Left lobe of liver (tissue), 2 donors: ENCODE results near the gene MRPL30. TPM values are rescaled to one million over a fixed set of nuclear protein-coding genes. Genes with fewer than 3 reads are reported as not detected.
A peak's percentile ranks its signal among the peaks of the same experiment; 100 is the strongest.
"Not testable (repeated sequence)": the region's sequence is repeated elsewhere in the genome, so short reads cannot be mapped to it uniquely, and the experiment has no call there.

Source experiments
- ATAC-seq: fragments of 200-7000 bp; cut with Tn5 transposase; one replicate; pipeline ENCODE4 v1.9.1; 2020; ENCODE audit warnings: mild to moderate bottlenecking, moderate library complexity
- DNase-seq: peaks from one replicate; pipeline ENCODE4 v3.0.0-alpha.2; 2020; ENCODE audit warnings: low spot score
- total RNA-seq: library from RNA; stranded (reverse); gene quantifications from one replicate; pipeline ENCODE4 v1.2.1, GENCODE V29; 2021
- donor health status: DM: no; HTN: no; CAD: no; lungs with moderate emphysema.
- donor health status: DM: no; HTN: yes; CAD: no.

Gene MRPL30
- 12.7 TPM for total RNA-seq

DNA sequence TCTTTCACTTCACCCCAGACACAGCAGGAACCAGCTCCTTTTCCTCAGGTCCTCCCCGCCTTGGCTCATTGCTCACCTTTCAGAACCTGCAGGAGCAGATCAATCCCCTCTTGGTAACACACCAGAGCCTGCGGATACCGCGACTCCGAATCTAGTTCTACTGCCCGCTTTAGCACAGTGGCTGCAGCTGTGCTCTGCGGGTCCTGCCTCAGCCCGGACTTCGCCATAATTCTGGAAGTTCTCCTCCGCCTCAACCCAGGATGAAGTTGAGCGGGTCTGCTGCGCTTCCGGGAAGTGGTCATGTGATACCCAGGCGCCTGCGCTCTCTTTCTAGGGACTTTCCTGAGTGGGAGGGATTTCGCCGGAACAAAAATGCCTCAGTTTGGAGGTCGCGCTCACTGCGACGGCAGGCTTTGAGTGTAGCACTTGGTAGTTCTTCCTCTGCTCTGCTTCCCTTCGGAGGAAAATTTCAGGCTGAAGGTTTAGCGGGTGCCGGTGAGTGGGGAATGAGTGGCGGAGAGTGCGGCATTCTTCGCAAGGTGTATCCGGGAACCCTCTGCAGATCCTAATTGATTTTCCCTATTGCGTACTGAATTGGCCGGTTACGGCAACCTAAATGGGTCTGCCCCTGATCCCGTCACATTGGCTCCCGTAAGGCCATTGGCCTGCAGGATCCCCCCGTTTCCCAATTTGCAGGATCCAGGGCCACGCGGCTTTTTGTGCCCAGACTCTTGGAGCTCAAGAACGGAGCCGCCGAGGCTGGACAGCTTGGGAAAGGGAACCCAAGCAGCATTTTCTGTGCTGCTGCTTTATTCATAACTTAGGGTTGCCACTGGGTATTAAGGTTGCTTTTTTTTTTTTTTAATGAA, at the start of gene MRPL30, which contains the start of gene MITD1:
TSS of gene MRPL30 (plus strand) at position 430 of the 869 bp plus-strand sequence. CDS start 5,020 bp downstream, outside the sequence.
TSS of gene MITD1 (minus strand) at position 304 of the 869 bp plus-strand sequence. CDS start at position 227, 77 bp downstream.
- DNase-seq (peak; percentile 95), ATAC-seq (peak; percentile 96)

DNA sequence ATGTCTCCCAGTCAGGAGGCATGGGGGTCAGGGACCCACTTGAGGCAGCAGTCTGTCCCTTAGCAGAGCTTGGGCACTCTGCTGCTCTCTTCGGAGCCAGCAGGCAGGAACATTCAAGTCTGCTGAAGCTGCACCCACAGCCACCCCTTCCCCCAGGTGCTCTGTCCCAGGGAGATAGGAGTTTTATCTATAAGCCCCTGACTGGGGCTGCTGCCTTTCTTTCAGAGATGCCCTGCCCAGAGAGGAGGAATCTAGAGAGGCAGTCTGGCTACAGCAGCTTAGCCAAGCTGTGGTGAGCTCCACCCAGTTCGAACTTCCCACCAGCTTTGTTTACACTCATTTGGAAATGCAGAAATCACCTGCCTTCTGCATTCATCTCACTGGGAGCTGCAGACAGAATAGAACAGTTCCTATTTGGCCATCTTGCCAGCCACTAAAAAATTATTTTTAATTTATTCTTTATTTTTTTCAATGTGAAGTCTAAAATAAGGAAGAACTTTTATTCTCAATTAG, 45.9 kb upstream of the MRPL30 start:
- DNase-seq, ATAC-seq: not testable (repeated sequence)

DNA sequence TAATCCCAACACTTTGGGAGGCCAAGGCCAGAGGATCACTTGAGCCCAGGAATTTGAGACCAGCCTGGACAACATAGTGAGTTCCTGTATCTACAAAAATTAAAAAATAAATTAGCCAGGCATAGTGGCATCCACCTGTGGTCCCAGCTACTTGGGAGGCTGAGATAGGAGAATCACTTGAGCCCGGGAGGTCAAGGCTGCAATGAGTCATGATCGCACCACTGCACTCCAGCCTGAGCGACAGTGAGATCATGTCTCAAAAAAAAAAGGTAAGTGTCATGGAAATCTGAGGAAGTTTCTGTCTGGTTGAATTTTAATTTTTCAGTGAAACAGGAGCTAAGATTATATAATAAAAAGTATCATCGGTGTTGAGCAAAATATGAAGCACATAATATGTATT, 42.0 kb upstream of the MRPL30 start:
- ATAC-seq: no peak
- DNase-seq: no peak

DNA sequence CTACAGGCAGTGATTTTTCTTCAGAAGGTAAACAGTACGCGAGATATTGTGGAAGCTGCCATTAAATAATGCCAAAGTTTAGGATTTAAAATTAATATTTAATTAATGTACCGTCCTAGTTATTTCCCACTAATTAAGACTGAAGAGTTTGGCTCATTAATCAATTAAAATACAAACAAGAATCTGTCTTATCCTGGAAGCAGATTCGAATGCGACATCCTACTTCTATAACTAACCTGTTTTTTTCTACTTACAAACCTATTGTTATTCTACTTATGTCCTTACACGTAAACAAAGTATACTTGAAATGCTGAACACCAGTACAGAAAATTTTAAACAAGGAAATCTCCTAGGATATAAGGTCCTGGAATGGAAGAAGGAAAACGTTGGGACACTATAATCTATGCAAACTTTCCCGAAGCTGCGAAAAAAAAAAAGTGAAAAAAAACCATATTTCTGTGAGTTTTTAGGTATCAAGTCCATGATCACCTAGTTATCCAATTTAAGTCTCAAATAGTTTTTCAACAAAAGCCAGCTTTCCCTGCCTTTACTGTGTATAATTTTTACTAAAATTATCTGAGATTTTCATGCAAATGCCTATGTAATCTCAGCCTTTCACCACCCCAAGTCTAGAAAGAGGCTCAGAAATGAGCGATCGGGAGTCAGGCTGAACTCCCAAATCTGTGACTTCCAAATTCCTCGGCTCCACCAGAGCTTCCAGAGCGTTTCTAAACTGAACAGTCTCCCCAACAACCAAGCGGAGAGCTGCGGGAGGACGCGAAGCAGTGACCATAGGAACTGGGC, 40.7 kb upstream of the MRPL30 start:
- no peak for DNase-seq
- ATAC-seq: no peak

DNA sequence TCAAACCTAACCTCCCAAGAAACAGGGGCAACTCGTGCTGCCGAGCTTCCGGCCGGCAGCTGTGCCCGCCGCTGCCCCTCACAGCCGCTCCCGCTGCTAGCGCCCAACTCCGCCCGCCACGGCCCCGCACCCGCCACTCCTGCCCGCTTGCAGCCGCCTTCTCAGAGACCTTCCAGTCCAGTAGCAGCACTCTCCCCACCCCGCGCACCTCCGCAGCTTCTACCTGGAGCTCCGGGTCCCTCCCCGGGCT, 40.2 kb upstream of the MRPL30 start:
- peak; percentile 55 for ATAC-seq
- no peak for DNase-seq

DNA sequence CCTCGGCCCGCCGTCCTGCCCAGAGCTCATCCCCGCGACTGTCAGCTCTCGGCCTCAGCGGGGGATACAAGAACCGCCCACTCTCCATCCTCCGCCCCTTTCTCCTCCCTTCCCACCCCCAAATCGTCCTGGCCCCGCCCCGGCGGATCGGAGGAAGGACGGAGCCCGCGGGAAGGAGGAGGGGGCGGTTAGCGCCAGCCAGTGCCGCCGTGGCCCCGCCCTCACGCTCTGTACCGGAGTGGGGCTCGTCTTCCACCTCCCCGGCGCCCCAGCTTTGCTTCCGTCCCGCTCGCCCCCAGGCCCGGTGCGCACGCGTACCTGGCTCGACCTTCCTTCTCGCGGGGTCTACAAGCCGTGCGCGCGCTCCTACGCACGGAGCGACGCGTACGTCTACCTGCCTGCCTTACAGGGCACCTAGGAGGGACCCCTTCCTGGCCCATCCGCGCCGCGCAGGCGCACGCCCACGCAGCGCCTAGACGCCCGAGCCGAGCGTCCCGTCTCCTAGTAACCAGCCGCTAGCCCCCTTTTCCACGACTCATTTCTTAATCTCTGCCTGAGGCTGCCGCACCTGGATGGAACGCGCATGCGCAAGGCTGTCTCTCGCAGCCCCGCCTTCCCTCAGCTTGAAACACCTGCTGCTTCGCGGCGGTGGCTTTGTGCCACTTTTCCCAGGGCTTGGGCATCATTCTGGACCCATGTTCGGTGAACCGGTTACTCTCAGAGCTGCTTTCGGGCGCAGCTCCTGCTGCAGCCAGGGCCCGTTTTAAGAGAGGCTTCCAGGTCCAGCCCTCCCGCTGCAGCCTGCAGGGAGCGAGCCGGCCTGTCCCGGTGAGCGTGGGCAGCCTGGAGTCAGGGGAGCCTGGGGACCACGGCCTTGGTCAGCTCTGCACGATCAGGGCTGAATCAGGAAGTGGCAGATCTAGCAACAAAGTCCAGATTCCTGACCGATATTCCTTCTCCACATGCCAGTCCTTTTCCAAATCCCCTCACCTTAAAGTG, 39.6 kb upstream of the MRPL30 start, which contains the start of gene C2orf15:
TSS of gene C2orf15 (plus strand) at position 598 of the 999 bp plus-strand sequence. CDS start 8,852 bp downstream, outside the sequence.
- ATAC-seq: peak; percentile 95

DNA sequence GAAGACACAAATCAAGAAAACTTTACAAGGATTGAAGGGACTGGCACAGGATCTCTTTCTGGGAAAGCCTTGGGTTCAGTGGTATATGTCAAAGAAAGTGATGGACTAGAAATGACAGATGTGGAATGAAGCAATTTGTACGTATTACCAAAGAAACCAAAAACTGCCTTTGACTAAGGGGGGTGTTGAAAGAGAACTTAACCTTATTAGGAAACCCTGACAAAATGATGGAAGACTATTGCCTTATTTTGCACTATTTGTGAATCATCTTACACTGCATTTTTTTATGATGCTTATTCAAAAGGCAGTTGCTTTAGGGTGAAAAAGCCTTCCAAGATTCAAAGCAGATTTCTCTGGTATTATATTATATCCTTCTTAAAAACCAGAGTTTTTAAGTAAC, 30.3 kb upstream of the MRPL30 start:
- no peak for ATAC-seq

More for the DNA sequence above, 39.6 kb upstream of the MRPL30 start, which contains the start of gene C2orf15:
- DNase-seq: peak; percentile 98

DNA sequence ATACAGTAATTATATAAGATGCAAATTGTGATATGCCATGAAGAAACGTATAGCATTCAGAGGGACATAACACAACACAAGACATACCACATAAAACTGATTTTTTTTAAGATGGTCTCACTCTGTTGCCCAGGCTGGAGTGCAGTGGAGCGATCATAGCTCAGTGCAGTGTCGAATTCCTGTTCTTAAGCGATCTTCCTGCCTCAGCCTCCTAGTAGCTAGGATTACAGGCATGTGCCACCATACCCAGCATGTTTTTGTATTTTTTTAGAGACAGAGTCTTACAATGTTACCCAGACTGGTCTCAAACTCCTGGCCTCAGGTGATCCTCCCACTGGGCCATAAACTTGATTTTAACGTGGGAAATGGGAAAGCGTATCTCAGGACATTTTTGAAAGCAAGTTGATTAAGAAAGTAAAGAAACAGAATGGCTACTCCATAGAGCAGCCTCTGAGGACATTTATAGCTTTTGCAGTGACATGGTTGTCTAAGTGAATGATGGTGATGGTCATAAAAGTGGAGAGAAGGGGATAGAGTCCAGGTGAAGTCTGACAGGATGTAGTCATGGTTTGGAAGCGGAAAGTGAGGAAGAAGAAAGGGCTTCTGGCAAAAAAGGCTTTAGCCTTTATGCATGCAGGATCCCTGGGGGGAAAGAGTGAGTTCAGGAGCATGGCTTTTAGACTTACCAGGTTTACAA, 28.6 kb upstream of the MRPL30 start:
- no peak for ATAC-seq

More for the DNA sequence above, 30.3 kb upstream of the MRPL30 start:
- no peak for DNase-seq

DNA sequence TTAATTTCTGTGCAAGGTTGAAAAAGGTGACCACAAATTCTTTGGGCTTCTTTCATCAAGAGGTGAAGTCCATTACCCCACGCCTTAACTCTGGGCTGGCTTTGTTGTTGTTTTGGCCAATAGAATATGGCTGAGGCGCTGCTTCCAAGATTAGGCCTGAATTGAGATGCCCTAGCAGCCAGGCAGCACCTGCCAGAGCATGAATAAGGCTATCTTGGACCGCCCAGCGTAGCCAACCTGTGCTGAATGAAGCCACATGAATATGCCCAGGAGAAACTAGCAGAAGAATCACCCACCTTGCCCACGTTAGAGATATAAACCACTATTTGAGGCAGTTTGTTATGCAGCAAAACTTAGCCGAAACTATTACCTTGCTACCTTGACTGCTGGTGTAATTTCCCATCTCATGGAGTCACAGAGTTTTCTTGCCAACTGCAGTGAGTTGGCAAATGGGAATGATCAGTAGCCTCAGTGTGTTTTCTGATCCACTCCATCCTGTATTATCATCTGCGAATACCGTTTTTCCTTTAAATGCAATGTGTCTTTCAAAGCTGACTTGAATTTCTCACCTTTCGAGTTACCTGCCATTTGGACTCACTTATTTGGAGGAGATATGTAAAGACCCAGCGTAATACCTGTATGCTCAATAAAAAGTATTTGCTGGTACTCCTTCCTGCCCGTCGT, 26.9 kb upstream of the MRPL30 start:
- peak; percentile 15 for ATAC-seq
- no peak for DNase-seq

More for the DNA sequence above, 28.6 kb upstream of the MRPL30 start:
- no peak for DNase-seq

DNA sequence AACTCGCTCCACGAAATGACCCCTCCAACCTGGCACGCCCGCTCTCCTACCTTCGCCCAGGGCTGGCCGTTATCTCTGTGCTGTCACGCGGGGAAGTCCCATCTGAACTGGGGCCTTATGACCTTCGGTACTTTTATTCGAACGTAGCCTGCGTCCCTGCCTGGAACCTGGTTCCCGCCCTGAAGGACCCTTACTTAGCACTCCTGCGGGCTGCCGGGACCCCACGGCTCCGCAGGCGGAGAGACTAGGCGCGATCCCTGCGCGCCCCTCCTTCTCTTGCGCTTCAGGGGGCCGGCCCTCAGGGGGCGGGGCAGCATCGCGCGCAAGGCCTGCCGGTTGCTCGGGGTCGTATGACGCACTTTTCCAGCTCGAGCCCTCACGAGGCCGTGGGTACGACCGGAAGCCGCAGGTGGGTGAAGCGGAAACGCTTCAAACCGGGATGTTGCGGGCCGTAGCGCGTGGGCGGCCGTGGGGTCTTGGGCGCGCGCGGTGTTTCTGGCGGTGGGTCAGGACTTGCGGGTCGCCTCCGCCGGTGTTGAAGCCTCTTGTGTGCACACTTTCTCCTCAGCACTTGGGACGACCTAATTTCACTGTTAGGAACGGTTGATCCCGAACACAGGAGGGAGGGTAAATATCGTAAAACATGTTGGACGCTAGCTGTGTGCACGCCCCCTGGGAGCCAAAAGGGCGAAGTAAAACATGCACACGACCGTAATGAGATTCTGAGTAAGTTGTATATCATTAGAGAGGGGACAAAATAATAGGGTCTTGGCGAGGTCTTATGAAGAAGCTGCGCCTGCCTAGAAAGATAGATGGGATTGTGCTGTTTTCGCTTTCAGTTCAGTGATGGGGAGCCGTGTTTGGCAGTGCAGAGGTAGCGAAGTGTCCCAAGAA, 26.1 kb upstream of the MRPL30 start, which contains the start of the genes LIPT1 and TSGA10:
TSS of gene LIPT1 (plus strand) at position 325 of the 894 bp plus-strand sequence. CDS start 6,991 bp downstream, outside the sequence.
TSS of gene TSGA10 (minus strand) at position 300 of the 894 bp plus-strand sequence. CDS start 45,503 bp downstream, outside the sequence.
- ATAC-seq (peak; percentile 97), DNase-seq (peak; percentile 94)

DNA sequence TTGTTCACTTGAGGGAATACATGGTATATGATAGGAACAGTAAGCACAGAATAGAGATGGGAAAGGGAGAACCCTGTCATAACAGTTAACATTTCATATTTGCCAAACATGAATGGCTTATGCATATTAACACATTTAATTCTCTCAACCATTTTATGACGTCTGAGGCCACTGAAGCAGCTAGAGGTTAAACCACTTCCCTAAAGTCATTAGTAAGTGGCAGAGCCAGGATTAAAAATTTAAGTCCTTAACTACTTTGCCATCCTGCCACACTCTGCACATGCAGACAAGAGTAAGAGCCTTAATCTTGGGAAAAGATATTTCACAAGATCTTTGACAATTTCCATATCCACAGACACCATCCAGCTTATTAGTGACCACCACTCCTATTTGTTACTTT, 24.1 kb upstream of the MRPL30 start:
- ATAC-seq: no peak
- no peak for DNase-seq

DNA sequence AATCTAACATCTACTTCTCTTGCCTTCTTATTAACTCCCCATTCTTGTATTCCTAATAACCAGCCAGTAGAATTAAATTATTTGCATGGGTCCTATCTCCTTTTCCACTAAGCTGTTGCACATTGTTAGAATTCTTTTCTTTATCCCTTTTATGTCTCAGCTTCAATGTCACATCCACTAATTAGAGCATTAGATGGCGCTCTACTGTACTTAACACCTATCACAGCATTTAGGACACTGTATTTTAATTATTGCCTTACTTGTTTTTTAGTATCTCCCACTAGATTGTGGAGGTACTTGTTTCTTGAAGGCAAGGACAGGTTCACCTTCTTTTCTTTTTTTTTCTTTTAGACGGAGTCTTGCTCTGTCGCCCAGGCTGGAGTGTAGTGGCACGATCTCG, 22.4 kb upstream of the MRPL30 start:
- no peak for DNase-seq

DNA sequence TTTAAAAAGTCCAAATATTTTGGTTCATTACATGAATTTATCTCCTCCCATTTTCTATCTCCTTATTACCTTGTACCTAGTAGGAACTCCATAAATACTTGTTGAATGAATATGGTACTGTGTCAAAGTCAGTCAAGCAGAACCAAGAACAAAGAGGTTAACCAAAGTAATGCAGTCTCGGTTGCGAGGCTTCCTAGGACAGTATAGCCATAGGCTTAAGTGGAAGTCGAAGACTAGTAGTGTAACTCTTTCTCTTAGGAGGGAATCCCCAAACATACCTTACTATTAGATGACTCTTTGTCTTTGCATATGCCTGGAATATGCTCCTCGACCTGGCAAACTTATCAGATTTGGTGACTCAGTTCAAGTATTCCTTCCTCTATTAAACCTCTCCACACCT, 21.4 kb upstream of the MRPL30 start:
- ATAC-seq (no peak), DNase-seq (no peak)

More for the DNA sequence above, 22.4 kb upstream of the MRPL30 start:
- ATAC-seq: no peak

DNA sequence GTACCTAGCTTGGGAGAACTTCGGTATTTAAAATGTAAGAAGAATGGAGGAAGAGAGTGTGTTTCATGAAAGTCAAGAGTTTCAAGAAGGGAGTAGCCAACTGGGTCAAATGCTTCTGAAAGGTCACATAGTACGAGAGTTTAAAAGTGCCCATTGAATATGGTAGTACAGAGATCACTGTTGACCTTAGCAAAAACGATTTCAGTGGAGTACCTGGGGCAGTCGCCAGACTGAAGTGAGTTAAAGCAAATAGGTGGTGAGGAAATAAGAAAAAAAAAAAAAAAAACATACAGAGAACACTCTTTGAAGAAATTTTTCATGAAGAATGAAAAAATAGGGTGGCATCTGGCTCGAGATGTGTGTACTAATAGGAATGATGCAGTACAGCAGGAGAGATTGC, 14.8 kb upstream of the MRPL30 start:
- ATAC-seq (peak; percentile 74), DNase-seq (no peak)

DNA sequence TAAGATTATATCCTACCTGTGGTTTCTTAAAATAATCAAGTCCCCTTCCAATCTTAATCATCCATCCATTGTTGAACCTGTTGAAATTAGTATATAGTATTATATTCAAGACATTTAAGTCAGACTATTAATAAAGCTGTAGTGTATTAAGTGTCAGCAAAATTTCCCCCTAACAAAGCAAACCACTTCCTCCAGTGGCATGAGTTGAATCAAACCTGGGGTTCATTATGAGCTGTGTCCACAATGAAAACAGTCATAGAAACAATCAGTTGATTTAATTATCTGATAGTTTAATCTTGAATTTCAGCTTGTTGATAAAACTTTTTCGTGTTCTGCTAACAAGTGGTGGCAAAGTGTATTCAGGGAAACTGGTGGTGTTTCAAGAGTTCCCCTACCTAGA, 11.4 kb upstream of the MRPL30 start:
- DNase-seq: no peak
- ATAC-seq: no peak

DNA sequence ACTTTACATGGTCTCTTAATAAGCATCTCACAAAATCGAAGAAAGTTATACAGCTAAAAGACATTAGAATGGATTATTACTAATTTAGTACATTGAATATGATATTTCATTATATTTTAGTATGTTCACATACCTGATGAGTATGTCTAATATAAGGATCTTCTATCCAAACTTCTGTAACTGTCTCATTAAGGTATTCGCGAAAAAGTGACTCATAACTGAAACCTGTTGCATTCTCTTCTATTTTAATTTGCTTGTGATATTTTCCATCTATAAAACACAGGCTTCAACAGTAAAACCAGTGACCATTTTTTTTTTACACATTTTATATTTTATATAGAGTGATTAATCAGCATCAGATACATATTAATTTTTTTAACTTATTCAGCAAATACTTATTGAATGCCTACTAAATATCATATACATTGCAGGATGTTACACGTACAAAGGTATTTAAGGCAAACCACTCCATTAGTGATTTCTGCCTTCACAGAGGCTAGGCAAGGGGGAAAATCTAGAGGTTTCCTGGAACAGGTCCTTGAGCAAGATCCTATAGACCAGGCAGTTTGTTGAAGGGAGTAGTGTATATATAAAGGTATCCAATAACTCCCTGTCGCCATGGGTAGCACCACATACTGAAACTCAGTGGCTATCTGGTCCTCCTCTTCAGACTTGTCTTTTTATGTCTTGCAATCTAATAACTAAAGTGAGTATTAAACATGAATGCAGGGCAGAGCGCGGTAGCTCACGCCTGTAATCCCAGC, 9.4 kb upstream of the MRPL30 start:
- ATAC-seq (no peak), DNase-seq (no peak)

DNA sequence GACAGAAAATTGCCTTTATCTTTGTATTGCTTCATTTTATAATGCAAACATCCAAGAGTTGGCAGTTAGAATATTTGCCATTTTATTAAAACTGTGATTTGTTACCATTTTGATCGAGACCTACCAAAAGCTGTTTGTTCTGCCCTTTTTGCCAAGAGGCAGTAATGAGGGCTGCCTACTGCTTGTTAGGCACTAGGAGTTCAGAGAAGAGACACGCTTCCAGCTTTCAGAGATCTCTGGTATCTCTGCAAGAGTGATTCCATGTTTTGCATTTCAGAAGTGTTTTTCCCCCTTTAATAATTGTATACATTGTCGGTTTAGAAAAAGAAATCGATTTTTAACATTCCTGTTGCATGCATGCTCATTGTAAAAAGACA, 628 bp downstream of the MRPL30 start:
- ATAC-seq (peak; percentile 15), DNase-seq (no peak)
